GM13977 (cell line): ENCODE measurements around the gene SNX7.

Experiments
- DNase-seq: peaks from one replicate; pipeline ENCODE4 v3.0.0; 2012; ENCODE audit warnings: low spot score
- CTCF ChIP-seq: IDR thresholded peaks from 2 replicates; pipeline ENCODE4 v1.5.1; 2012; ENCODE audit warnings: mild to moderate bottlenecking, control low read depth; ENCODE audit not compliant: insufficient read depth; ENCODE audit errors: extremely low read depth, missing control alignments
- in situ Hi-C: fragments of 300-500 bp; cut with MboI; formaldehyde crosslinking; loops from one replicate; pipeline ENCODE4 v1.12.0; 2022; ENCODE audit warnings: low sequenced_read_pairs, low pct_unique_long_range_greater_than_20kb, mixed read lengths, inconsistent platforms; ENCODE audit not compliant: unreplicated experiment

Gene SNX7

GRCh38 chr1:98769162-98769561 lies 107.6 kb downstream of the SNX7 start:
- TF ChIP-seq CTCF, result no peak
- DNase-seq, result no peak
- in situ Hi-C loops, result no loop called here

- no peak for DNase-seq
- in situ Hi-C loops, result no loop called here
- no peak for TF ChIP-seq CTCF
These were observed 120.4 kb downstream of the SNX7 start for GRCh38 chr1:98781906-98782305.

DNA sequence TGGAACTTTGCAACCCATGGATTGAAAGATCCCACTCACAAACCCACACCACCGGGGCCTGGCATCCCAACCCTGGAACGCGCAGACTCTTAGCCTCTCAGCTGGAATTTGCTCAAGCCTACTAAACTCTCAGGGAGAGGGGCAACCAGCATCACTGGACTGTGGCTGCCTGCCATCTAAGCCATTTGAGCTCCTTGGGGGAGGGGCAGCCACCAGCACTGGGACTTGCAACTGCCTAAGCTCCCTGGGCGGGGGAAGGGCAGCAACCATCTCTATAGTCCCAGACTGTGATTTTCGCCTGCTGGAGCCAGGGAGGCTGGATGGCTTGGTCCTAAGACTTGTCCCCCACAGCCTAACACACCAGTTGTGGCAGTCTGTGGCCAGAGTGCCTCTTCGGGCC lies 122.3 kb downstream of the SNX7 start:
- TF ChIP-seq CTCF, result no peak
- no peak for DNase-seq
- in situ Hi-C loops, result no loop called here

- no peak for DNase-seq
- no peak for TF ChIP-seq CTCF
- in situ Hi-C loops, result no loop called here
These were observed 130.0 kb downstream of the SNX7 start for GRCh38 chr1:98791498-98791897.

- TF ChIP-seq CTCF, result no peak
- no peak for DNase-seq
- in situ Hi-C loops, result no loop called here
These were observed 130.6 kb downstream of the SNX7 start for GRCh38 chr1:98792123-98792522.

GRCh38 chr1:98793136-98793535 lies 131.6 kb downstream of the SNX7 start:
- in situ Hi-C loops, result no loop called here
- TF ChIP-seq CTCF, result no peak
- no peak for DNase-seq
